Femur (tissue), 1 donor: ENCODE data around the gene KLC3.
"Not testable (repeated sequence)": the region's sequence is repeated elsewhere in the genome, so short reads cannot be mapped to it uniquely, and the experiment has no call there.

Source experiments
- DNase-seq: peaks from one replicate; pipeline ENCODE4 v3.0.0-alpha.2; 2017

Gene KLC3

DNA sequence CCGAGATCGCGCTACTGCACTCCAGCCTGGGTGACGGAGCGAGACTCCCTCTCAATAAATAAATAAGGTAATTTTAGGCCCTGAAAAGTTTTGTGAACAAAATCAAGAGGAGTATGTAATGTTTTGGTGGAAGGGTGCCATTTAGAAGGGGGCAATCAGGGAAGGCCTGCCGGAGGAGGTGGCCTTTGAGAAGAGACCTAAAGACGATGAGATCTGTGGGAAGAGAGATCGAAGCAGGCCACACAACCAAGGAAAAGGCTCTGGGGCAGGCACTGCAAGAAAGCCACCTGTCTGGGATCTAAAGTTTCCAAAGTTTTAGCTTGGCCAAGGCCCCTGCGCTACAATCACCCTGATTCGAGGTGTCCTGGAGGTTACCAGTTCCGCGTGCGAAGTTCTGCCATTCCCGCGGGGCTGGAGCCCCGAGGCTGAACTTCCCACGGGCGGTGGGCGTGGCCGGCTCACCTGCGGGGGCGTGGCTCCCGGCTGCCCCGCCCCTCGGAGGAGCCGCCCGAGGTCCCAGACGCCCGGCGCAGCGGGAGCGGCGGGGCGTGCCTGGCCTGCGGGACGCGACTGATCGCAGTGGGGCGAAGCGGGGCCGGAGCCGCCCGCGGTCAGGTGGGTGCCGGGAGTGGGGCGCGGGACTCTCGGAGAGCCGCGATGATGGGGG, at the start of gene KLC3:
Gene KLC3 (plus strand): TSS at position 519 of the 667 bp plus-strand sequence. CDS start 4,792 bp downstream, outside the sequence.
- DNase-seq: no peak

- no peak for DNase-seq
These were observed 48.7 kb upstream of the KLC3 start for GRCh38 chr19:45291834-45292233.

DNA sequence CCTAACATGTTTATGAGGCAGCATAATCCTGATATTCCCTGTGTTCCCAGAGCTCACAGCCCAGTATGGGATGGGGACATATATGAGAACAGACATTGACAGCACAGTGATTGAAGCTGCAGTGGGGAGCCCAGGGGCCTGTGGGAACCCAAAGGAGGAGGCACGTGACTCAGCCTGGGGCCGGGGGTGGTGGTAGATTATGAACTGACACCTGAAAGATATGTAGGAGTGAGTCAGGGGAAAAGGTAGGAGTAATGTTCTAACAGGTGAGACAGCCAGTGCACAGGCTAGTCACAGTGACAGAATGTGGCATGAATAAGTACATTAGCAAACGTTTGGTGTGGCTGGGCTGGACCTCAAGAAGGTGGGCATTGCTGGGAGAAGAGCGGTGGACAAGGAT, 46.9 kb upstream of the KLC3 start:
- DNase-seq: no peak

DNA sequence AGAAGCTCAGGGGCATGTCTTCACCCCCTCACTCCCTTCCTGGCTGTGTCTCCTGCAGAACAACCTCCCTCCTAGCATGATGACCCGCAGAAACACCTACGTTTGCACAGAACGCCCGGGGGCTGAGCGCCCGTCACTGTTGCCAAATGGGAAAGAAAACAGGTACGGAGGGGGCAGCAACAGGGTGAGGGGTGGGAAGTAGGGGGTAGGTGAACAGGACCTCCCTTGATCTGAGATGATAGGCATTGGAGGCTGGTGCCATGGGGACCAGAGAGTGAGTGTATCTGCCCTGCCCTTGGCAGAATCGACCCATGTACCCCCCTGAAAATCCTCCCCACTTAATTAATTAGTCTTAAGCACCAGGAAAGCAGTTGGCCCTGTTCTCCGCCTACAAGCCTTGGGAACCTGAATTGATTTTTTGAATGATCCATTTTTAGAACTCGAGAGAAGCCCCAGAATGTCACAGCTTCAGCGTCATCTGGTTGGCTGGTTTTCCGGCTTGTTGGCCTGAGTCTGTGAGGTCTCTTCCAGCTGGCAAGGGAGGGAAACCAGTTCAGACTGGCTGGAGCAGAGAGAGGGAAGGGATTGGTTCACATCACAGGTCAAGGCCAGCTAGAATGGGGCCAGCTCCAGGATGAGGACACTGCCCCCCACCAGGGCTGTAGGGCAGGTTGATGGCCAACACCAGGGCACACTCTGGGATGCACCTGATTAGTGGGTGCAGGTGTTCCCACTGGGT, 46.1 kb upstream of the KLC3 start:
- peak; percentile 56 for DNase-seq

DNA sequence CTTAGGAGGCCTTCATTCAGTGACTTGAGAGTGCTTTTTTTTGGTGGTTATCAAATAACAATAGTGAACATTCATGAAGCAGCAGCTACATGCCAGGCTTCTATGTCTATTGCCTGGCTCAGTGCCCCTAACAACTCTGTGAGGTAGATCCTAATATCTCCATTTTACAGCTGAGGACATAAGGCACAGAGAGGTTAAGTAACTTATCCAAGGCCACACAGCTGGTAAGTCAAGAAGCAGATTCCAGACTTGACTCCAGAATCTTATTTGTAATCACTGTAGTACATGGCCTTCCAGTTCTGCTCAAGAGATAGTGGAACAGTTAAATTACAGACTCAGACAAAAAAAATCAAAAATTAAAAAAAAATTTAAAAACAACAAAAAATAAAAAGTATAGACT, 44.7 kb upstream of the KLC3 start:
- DNase-seq: no peak

- DNase-seq: no peak
These were observed 44.2 kb upstream of the KLC3 start for GRCh38 chr19:45296355-45296754.

DNA sequence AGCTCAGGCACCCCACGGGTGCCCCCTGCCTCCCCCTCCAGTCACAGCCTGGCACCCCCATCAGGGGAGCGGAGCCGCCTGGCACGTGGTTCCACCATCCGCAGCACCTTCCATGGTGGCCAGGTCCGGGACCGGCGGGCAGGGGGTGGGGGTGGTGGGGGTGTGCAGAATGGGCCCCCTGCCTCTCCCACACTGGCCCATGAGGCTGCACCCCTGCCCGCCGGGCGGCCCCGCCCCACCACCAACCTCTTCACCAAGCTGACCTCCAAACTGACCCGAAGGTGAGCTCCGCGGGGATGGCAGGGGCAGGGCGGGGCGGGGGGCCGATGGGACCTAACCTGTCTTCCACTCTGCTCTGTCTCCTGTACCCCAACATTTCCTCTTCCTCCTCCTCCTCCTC, 42.9 kb upstream of the KLC3 start:
- DNase-seq: no peak

GRCh38 chr19:45298264-45298663, 42.3 kb upstream of the KLC3 start:
- DNase-seq: no peak

GRCh38 chr19:45299719-45300118, 40.8 kb upstream of the KLC3 start:
- DNase-seq: no peak

DNA sequence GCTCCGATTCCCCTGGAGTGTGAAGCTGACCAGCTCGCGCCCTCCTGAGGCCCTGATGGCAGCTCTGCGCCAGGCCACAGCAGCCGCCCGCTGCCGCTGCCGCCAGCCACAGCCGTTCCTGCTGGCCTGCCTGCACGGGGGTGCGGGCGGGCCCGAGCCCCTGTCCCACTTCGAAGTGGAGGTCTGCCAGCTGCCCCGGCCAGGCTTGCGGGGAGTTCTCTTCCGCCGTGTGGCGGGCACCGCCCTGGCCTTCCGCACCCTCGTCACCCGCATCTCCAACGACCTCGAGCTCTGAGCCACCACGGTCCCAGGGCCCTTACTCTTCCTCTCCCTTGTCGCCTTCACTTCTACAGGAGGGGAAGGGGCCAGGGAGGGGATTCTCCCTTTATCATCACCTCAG, 38.1 kb upstream of the KLC3 start:
- no peak for DNase-seq

GRCh38 chr19:45303269-45304060, 37.1 kb upstream of the KLC3 start:
- no peak for DNase-seq

GRCh38 chr19:45304141-45304926, 36.2 kb upstream of the KLC3 start:
- no peak for DNase-seq

DNA sequence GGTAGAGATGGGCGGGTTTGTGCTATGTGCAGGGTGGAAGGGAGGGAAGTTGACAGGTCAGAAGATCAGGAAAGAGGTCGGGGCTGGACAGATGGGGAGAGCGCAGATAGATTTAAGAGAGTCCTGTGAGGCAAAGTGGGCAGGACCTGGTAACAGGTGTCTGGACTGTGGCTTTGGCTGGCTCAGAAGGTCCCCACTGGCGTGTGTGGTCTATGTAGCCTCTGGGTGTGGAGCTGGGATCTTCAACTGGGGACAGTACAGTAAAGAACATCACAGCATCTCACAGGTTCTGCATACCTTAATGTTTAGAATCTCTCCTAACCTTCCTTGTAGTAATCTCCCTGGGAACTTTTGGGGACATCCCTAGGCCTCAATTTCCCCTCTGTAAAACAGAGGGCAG, 35.5 kb upstream of the KLC3 start:
- DNase-seq: no peak

GRCh38 chr19:45305421-45305820, 35.1 kb upstream of the KLC3 start:
- no peak for DNase-seq

- DNase-seq: no peak
These were observed 34.5 kb upstream of the KLC3 start for GRCh38 chr19:45306040-45306439.

- DNase-seq: peak; percentile 73
These were observed 34.0 kb upstream of the KLC3 start for GRCh38 chr19:45306518-45307027.

- no peak for DNase-seq
These were observed 33.2 kb upstream of the KLC3 start for GRCh38 chr19:45307361-45307760.

DNA sequence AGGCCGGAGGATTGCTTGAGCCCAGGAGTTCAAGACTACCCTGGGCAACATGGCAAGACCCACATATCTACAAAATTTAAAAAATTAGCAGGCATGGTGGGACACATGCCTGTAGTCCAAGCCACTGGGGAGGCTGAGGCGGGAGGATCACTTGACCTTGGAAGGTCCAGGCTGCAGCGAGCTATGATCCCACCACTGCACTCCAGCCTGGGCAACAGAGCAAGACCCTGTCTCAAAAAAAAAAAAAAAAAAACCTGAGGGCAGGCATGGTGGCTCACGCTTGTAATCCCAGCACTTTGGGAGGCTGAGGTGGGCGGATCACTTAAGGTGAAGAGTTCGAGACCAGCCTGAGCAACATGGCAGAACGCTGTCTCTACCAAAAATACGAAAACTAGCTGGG, 31.2 kb upstream of the KLC3 start:
- not testable (repeated sequence) for DNase-seq

DNA sequence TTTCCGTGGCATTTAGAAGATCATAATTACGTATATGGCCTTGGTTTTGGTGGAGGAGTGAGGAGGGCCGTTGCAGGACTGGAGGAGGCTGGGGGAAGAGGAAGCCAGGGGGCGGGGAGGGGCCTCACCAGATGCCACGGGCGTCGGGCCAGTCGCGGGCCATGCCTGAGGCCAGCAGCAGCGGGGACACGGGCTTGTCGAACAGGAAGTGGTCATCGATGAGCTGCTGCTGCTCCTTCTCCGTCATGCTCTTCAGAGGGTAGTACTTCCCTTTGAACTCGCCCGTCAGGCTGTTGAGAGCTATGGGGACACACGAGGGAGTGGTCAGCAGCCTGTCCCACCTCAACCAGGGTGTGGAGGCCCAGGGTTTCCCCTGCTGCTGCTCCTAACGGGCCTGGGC, 28.9 kb upstream of the KLC3 start:
- peak; percentile 81 for DNase-seq

DNA sequence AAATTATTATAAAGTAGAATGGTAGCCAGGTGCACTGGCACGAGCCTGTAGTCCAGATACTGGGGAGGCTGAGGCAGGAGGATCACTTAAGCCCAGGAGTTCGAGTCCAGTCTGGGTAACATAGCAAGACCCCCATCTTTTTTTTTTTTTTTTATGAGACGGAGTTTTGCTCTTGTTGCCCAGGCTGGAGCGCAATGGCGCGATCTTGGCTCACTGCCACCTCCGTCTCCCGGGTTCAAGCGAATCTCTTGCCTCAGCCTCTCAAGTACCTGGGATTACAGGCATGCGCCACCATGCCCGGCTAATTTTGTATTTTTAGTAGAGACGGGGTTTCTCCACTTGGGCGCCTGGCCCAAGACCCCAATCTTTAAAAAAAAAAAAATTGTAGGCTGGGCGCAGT, 28.3 kb upstream of the KLC3 start:
- not testable (repeated sequence) for DNase-seq

DNA sequence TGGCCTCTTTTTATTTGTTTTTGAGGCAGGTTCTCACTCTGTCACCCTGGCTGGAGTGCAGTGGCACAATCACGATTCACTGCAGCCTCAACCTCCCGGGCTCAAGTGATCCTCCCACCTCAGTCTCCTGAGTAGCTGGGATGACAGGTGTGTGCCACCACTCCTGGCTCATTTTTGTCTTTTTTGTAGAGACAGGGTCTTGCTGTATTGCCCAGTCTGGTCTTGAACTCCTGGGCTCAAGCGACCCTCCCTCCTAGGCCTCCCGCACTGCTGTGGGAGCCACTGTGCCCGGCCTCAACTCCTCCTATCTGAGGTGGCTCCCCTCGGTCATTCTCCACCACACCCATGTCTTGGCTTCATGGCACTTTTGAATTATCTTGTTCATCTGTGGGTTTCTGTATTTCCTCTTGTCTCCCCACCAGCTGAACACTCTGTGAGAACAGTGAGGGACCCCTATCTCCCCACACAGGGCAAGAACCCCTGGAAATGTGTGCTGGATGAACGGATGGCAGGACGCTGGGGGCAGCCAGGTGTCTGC, 25.8 kb upstream of the KLC3 start:
- DNase-seq: no peak

- DNase-seq: no peak
These were observed 25.2 kb upstream of the KLC3 start for GRCh38 chr19:45315304-45315703.
